Stimulated activated naive B cell treated with anti-CD40 and anti-IgM and Interleukin-4, amounts not matched to agents 10 μg/mL and 1 μg/mL and 100 μg/mL, for 72 hours (primary cell): ENCODE data around the gene LARP4B.
A peak's percentile ranks its signal among the peaks of the same experiment; 100 is the strongest.
"Not testable (repeated sequence)": the region's sequence is repeated elsewhere in the genome, so short reads cannot be mapped to it uniquely, and the experiment has no call there.

Experiments used
- ATAC-seq, 2 donors: fragments of 150-1000 bp; cut with Tn5 transposase; replicated peaks; 2 replicates each; pipeline ENCODE4 v1.10.0; 2021; ENCODE audit warnings: moderate library complexity in 1 of 2
- DNase-seq: peaks from one replicate; pipeline ENCODE4 v3.0.0; 2021
- H3K27ac Mint-ChIP-seq: one replicate; pipeline ENCODE4 v1.8.0; 2022; ENCODE audit warnings: mild to moderate bottlenecking, mixed read lengths
- H3K27me3 Mint-ChIP-seq, 2 donors: one replicate each; pipeline ENCODE4 v1.8.0; 2022; ENCODE audit warnings: mixed read lengths in 2 of 2
- H3K36me3 Mint-ChIP-seq, 2 donors: one replicate each; pipeline ENCODE4 v1.8.0; 2022; ENCODE audit warnings: mixed read lengths in 2 of 2, mild to moderate bottlenecking in 1 of 2
- H3K4me1 Mint-ChIP-seq, 2 donors: one replicate each; pipeline ENCODE4 v1.8.0; 2022; ENCODE audit warnings: mixed read lengths in 2 of 2, mild to moderate bottlenecking in 1 of 2
- H3K4me3 Mint-ChIP-seq, 2 donors: one replicate each; pipeline ENCODE4 v1.8.0; 2022; ENCODE audit warnings: mild to moderate bottlenecking in 2 of 2, mixed read lengths in 2 of 2, moderate library complexity in 1 of 2
- H3K9me3 Mint-ChIP-seq, 2 donors: one replicate each; pipeline ENCODE4 v1.8.0; 2022; ENCODE audit warnings: mixed read lengths in 2 of 2, mild to moderate bottlenecking in 1 of 2

Gene LARP4B

DNA sequence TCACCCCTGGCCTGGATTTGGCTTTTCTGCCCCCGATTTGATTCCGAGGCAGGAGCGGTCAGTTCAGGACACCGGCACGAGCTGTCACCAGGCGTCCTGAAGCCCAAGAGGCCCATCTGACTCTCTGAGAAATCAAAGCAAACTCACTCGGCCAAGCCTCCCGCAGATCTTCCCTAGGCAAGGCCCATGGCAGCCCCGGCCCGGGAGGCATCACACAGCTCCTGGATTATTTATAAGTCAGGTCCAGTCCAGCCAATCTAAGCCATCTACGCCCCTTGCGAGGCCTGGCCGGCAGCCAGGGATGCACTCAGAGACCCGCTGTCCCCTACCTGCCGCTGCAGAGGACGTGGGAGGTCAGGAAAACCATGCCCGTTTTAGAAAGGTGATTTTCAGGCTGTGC, 154.7 kb downstream of the LARP4B start:
- DNase-seq (no peak), ATAC-seq (no peak)
- Mint-ChIP-seq H3K27ac (no peak overlapping the region), H3K4me1 (no peaks in the 10 kb centered on the region), H3K36me3 (no peaks in the 10 kb centered on the region), H3K4me3 (no peak overlapping the region), H3K9me3 (peaks cover 0 to 3% of the 10 kb centered on the region in 2 donors), H3K27me3 (peaks cover 17 to 22% of the 10 kb centered on the region in 2 donors)

DNA sequence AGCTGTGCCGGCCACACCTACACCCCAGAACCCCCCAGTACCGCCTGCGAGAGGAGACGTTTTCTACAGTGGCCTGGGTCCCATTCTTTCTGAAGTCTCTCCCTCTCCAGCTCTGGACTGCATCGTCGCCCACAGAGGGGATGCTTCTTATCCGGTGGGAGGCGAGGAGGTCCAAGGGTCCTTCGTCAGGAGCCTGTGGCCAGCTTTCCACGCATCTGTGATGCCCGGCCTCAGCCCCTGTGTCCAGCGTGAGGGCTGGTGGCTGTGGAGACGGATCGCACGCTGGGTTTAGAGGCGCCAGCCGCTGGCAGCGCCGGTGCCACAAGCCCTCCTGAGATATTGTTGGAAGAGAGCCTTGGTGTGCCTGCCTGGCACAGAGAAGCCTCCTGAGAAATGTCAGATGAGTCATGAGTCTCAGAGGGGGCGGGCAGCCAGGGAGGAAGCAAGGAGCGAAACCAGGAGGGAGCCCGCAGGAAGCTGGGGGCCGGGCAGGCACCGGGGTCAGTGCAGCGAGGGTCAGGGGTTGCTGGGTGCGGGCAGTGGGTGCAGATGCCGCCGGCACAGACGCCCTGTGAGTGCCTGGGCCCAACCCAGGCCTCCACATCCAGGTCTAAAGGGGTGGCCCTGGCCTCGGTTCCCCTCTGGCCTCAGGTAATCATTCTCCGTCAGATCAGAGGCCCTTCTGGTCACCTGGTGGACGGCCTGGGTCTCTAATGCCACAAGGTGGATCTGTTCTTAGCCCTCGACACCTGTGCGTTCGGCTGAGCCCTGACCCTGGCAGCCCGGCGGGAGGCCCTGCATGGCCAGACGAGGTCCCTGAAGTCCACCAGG, 156.0 kb downstream of the LARP4B start:
- Mint-ChIP-seq H3K27me3 (peaks cover 9 to 14% of the 10 kb centered on the region in 2 donors), H3K9me3 (peaks cover 0 to 6% of the 10 kb centered on the region in 2 donors), H3K4me3 (no peak overlapping the region), H3K27ac (no peak overlapping the region), H3K4me1 (no peaks in the 10 kb centered on the region), H3K36me3 (no peaks in the 10 kb centered on the region)
- ATAC-seq (peak; percentile 27 to 36), DNase-seq (no peak)

GRCh38 chr10:774661-775244, 156.8 kb downstream of the LARP4B start:
- H3K4me1 Mint-ChIP-seq, result no peaks in the 10 kb centered on the region

DNA sequence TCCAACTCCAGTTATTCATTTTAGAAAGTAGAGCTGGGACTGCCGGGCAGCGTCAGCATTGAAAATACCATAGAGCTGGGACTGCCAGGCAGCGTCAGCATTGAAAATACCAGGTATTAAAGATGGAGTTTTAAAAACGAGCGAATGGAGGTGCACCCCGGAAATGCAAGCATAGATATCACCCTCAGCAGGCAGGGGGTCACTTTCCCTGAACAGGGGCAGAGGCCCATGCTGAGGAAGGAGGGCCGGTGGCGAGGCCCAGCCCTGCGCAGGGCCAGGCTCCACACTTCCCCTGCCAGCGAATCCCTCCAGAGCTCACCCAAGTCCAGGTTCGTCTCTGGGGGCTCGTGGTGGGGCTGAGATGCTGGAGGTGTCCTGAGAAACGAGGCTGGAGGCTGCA, 157.3 kb downstream of the LARP4B start:
- Mint-ChIP-seq H3K9me3 (peaks cover 6 to 9% of the 10 kb centered on the region in 2 donors), H3K4me1 (no peaks in the 10 kb centered on the region), H3K36me3 (peaks cover 0 to 2% of the 10 kb centered on the region in 2 donors), H3K27ac (no peak overlapping the region), H3K4me3 (no peak overlapping the region), H3K27me3 (peaks cover 0 to 5% of the 10 kb centered on the region in 2 donors)
- DNase-seq (no peak), ATAC-seq (no peak)

More at GRCh38 chr10:774661-775244, 156.8 kb downstream of the LARP4B start:
- Mint-ChIP-seq H3K27ac (no peak overlapping the region), H3K36me3 (peaks cover 0 to 2% of the 10 kb centered on the region in 2 donors), H3K9me3 (peaks cover 4 to 7% of the 10 kb centered on the region in 2 donors), H3K4me3 (no peak overlapping the region), H3K27me3 (peaks cover 1 to 7% of the 10 kb centered on the region in 2 donors)
- no peak for DNase-seq
- no peak for ATAC-seq

DNA sequence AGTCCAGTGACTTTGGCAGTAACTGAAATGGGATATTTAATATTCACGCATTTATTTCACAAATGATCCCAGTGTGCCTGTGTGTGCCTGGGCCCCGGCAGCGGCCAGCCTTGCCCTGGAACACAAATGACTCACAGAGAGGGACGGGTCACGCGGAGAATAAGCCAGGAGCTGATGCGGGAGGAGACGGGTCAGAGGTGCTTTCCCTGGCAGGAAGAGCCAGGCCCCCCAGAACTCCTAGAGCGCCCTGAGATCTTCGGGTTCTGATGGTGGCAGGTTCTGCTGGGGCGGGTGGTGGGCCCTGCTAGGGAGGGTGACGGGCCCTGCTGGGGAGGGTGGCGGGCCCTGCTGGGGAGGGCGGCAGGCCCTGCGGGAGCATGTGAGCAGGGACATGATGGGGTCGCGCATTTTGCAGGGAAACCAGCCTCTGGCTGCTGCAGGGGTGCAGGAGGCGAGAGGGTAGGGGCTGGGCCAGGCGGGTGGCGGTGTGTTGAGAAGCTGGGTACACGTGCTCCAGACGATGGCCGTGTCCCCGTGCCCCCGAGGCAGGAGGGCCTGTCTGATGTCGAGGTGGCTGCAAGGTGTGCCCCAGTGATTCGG, 157.8 kb downstream of the LARP4B start:
- DNase-seq (no peak), ATAC-seq (no peak)
- Mint-ChIP-seq H3K9me3 (peaks cover 6 to 10% of the 10 kb centered on the region in 2 donors), H3K27ac (no peak overlapping the region), H3K27me3 (peaks cover 0 to 5% of the 10 kb centered on the region in 2 donors), H3K4me3 (no peak overlapping the region), H3K36me3 (peaks cover 0 to 2% of the 10 kb centered on the region in 2 donors), H3K4me1 (no peaks in the 10 kb centered on the region)

GRCh38 chr10:772227-772637, 159.3 kb downstream of the LARP4B start:
- H3K27me3 Mint-ChIP-seq, result peaks cover 0 to 5% of the 10 kb centered on the region in 2 donors
- no peaks in the 10 kb centered on the region for H3K4me1 Mint-ChIP-seq
- DNase-seq (no peak), ATAC-seq (no peak)
- peaks cover 14 to 17% of the 10 kb centered on the region in 2 donors for H3K9me3 Mint-ChIP-seq
- peaks cover 0 to 2% of the 10 kb centered on the region in 2 donors for H3K36me3 Mint-ChIP-seq
- H3K4me3 Mint-ChIP-seq, result no peak overlapping the region
- no peak overlapping the region for H3K27ac Mint-ChIP-seq

GRCh38 chr10:771647-772046, 159.9 kb downstream of the LARP4B start:
- ATAC-seq (no peak), DNase-seq (no peak)
- no peaks in the 10 kb centered on the region for H3K4me1 Mint-ChIP-seq
- no peak overlapping the region for H3K27ac Mint-ChIP-seq
- H3K4me3 Mint-ChIP-seq, result no peak overlapping the region
- peaks cover 0 to 2% of the 10 kb centered on the region in 2 donors for H3K36me3 Mint-ChIP-seq
- H3K27me3 Mint-ChIP-seq, result peaks cover 0 to 5% of the 10 kb centered on the region in 2 donors
- H3K9me3 Mint-ChIP-seq, result peaks cover 15 to 18% of the 10 kb centered on the region in 2 donors

DNA sequence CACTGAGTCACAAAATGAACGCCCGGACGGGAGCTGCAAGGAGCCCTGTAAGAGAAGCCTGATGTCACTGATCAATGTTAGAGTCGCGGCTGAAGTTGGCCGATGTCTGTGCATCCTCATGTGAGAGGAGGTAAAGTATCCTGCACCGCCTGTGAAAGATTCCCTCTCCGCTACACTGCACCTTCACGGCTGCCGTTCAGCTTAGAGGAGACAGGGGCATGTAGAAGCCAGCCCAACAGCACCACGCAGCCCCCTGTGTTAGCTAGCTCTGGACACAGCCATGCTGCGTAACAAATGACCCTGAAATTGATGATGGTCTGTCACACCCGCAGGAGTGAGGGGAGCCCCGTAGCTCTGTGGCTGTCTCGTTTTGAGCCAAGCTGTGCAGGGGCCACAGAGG, 160.5 kb downstream of the LARP4B start:
- no peak for ATAC-seq
- Mint-ChIP-seq H3K9me3 (peaks cover 15 to 18% of the 10 kb centered on the region in 2 donors), H3K27ac (no peak overlapping the region), H3K4me3 (no peak overlapping the region), H3K4me1 (no peaks in the 10 kb centered on the region), H3K36me3 (peaks cover 0 to 2% of the 10 kb centered on the region in 2 donors), H3K27me3 (peaks cover 0 to 5% of the 10 kb centered on the region in 2 donors)
- no peak for DNase-seq

GRCh38 chr10:770048-770712, 161.3 kb downstream of the LARP4B start:
- H3K4me1 Mint-ChIP-seq, H3K4me3 Mint-ChIP-seq, H3K27me3 Mint-ChIP-seq, H3K27ac Mint-ChIP-seq, DNase-seq, ATAC-seq, H3K36me3 Mint-ChIP-seq: not testable (repeated sequence)
- H3K9me3 Mint-ChIP-seq, result peaks cover 15 to 18% of the 10 kb centered on the region in 2 donors

- H3K36me3 Mint-ChIP-seq, result peaks cover 5% of the 10 kb centered on the region in 2 donors
- no peak for DNase-seq
- ATAC-seq, result no peak
- H3K9me3 Mint-ChIP-seq, result peaks cover 23 to 25% of the 10 kb centered on the region in 2 donors
- H3K4me3 Mint-ChIP-seq, result no peak overlapping the region
- no peak overlapping the region for H3K27ac Mint-ChIP-seq
- no peaks in the 10 kb centered on the region for H3K4me1 Mint-ChIP-seq
- H3K27me3 Mint-ChIP-seq, result peaks cover 8 to 13% of the 10 kb centered on the region in 2 donors
Measured at GRCh38 chr10:767794-768193, 163.7 kb downstream of the LARP4B start.

DNA sequence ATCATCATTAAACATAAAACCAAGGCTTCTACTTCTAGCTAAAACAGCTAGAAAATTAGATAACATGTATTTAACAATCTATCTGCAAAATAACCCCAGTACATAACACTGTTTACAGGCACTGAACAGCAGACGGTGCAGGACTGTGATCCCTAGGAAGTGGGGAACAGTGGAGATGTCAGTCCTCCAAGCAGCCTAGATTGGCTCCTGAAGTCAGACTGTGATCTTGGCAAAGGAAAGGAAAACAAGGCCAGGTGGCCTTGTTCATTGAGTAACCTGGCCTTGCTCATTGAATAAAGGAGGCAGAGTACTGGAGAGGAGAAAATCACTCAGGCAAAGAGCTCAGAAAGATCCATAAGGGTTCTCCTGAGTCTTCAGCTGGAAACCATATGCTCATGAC, 164.3 kb downstream of the LARP4B start:
- Mint-ChIP-seq H3K9me3 (peaks cover 29 to 31% of the 10 kb centered on the region in 2 donors), H3K27me3 (peaks cover 13 to 19% of the 10 kb centered on the region in 2 donors), H3K4me1 (no peaks in the 10 kb centered on the region), H3K4me3 (no peak overlapping the region), H3K36me3 (peaks cover 5% of the 10 kb centered on the region in 2 donors), H3K27ac (no peak overlapping the region)
- ATAC-seq (no peak), DNase-seq (no peak)

DNA sequence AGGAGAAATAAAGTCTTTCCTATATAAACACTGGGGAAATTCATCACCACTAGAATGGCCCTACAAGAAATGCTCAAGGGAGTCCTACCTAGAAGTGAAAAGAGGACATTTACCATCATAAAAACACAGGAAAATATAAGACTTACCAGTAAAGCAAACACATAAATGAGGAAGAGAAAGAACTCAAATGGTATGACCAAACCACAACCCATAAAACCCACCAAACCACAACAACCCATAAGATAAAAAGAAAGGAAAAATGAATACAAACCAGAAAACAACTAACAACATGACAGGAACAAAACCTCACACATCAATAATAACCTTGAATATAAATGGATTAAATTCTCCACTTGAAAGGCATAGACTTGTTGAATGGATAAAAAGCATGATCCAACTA, 170.1 kb downstream of the LARP4B start:
- H3K27ac Mint-ChIP-seq, result peak overlapping the region; percentile 49
- H3K4me1 Mint-ChIP-seq, result peaks cover 0 to 2% of the 10 kb centered on the region in 2 donors
- H3K9me3 Mint-ChIP-seq, result peaks cover 28 to 34% of the 10 kb centered on the region in 2 donors
- H3K4me3 Mint-ChIP-seq, result no peak overlapping the region
- no peak for ATAC-seq
- no peak for DNase-seq
- H3K36me3 Mint-ChIP-seq, result peaks cover 8 to 17% of the 10 kb centered on the region in 2 donors
- H3K27me3 Mint-ChIP-seq, result peaks cover 25 to 29% of the 10 kb centered on the region in 2 donors

DNA sequence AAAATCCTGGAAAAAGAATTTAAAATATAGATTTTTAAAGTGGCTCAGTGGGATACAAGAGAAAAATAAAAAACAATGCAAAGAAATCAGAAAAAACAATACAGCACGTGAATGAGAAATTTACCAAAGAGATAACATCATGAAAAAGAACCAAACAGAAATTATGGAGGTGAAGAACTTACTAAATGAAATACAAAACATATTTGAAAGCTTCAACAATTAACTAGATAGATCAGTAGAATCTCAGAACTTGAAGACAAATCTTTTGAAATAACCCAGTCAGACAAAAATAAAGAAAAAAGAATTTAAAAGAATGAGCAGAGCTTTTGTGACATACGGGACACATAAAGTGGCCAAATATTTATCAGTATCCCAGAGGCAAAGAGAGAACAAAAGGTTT, 170.9 kb downstream of the LARP4B start:
- ATAC-seq (no peak), DNase-seq (no peak)
- H3K27ac Mint-ChIP-seq, result no peak overlapping the region
- H3K4me3 Mint-ChIP-seq, result no peak overlapping the region
- H3K4me1 Mint-ChIP-seq, result peaks cover 0 to 2% of the 10 kb centered on the region in 2 donors
- peaks cover 8 to 17% of the 10 kb centered on the region in 2 donors for H3K36me3 Mint-ChIP-seq
- peaks cover 28 to 35% of the 10 kb centered on the region in 2 donors for H3K9me3 Mint-ChIP-seq
- H3K27me3 Mint-ChIP-seq, result peaks cover 26 to 30% of the 10 kb centered on the region in 2 donors

DNA sequence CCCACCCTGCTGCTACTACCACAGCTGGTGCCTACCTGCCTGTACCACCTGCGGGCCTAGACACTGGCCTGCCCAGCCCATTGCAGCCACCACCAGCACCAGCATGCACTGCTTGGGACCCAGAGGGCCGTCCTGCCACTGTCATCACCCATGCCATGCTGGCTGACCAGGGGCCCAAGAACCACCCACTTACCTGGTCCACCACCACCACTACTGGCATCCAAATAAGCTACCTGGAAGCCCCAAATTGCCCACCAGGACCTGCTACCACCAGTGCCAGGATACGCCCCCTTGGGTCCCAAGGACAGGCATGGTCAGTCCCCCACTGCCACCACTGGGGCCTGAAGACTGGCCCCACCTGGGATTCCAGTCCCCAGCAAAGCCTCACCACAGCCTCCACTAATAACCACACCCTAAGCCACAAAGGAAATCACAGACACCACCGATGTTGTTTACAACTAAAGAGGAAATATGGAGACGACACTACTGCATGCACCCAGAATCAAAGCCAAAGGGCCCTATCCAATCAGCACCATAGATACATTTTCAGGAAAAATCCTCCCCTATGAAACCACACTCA, 171.5 kb downstream of the LARP4B start:
- peaks cover 0 to 2% of the 10 kb centered on the region in 2 donors for H3K4me1 Mint-ChIP-seq
- peaks cover 8 to 22% of the 10 kb centered on the region in 2 donors for H3K36me3 Mint-ChIP-seq
- H3K4me3 Mint-ChIP-seq, result no peak overlapping the region
- no peak for DNase-seq
- H3K27me3 Mint-ChIP-seq, result peaks cover 29 to 35% of the 10 kb centered on the region in 2 donors
- no peak for ATAC-seq
- H3K9me3 Mint-ChIP-seq, result peaks cover 33 to 40% of the 10 kb centered on the region in 2 donors
- H3K27ac Mint-ChIP-seq, result no peak overlapping the region
